Neural cell (in vitro differentiated cells): Measurements from ENCODE around the gene EHBP1. TPM values are rescaled to one million over a fixed set of nuclear protein-coding genes. Genes with fewer than 3 reads are reported as not detected.

Experiments used
- H2AFZ ChIP-seq: fragments of 200-600, 300-800 bp; sonication (generic), shearing (Covaris generic); 2 replicates; pipeline ENCODE4 v1.6.0; 2014; ENCODE audit warnings: low read depth, mild to moderate bottlenecking, antibody characterized with exemption, low read length, moderate library complexity
- H3F3A ChIP-seq: fragments of 200-600 bp; shearing (Covaris generic); 2 replicates; pipeline ENCODE4 v1.6.1; 2016; ENCODE audit warnings: mild to moderate bottlenecking, moderate library complexity, mixed read lengths, antibody characterized with exemption, low read length; ENCODE audit not compliant: insufficient read depth, poor library complexity, severe bottlenecking
- H3K27ac ChIP-seq: fragments of 200-600, 300-800 bp; sonication (generic), shearing (Covaris generic); 2 replicates; pipeline ENCODE4 v1.5.1; 2014; ENCODE audit warnings: mild to moderate bottlenecking, low read length, moderate library complexity
- H3K27me3 ChIP-seq: fragments of 300-800, 200-600 bp; sonication (generic), shearing (Covaris generic); 2 replicates; pipeline ENCODE4 v1.6.0; 2014; ENCODE audit warnings: mild to moderate bottlenecking, low read depth, low read length, moderate library complexity; ENCODE audit not compliant: insufficient read depth
- H3K36me3 ChIP-seq: fragments of 300-800, 200-600 bp; sonication (generic), shearing (Covaris generic); 2 replicates; pipeline ENCODE4 v1.5.1; 2014; ENCODE audit warnings: mild to moderate bottlenecking, antibody characterized with exemption, low read length, moderate library complexity; ENCODE audit not compliant: insufficient read depth
- H3K4me2 ChIP-seq: fragments of 300-800, 200-600 bp; sonication (generic), shearing (Covaris generic); 2 replicates; pipeline ENCODE4 v1.6.0; 2014; ENCODE audit warnings: mild to moderate bottlenecking, low read length
- H3K4me3 ChIP-seq: fragments of 300-800, 200-600 bp; sonication (generic), shearing (Covaris generic); 2 replicates; pipeline ENCODE4 v1.5.1; 2014; ENCODE audit warnings: mild to moderate bottlenecking, low read length, moderate library complexity
- H3K79me2 ChIP-seq: fragments of 200-600 bp; shearing (Covaris generic); replicated peaks from 2 replicates; pipeline ENCODE4 v1.6.0; 2014; ENCODE audit warnings: mild to moderate bottlenecking, low read length, moderate library complexity; ENCODE audit not compliant: insufficient read depth
- H3K9ac ChIP-seq: fragments of 300-800, 200-600 bp; sonication (generic), shearing (Covaris generic); 2 replicates; pipeline ENCODE4 v1.6.1; 2016; ENCODE audit warnings: mild to moderate bottlenecking, low read length, mixed read lengths
- H3K9me2 ChIP-seq: fragments of 200-600 bp; shearing (Covaris generic); 2 replicates; pipeline ENCODE4 v1.6.1; 2016; ENCODE audit warnings: mild to moderate bottlenecking, low read length, mixed read lengths; ENCODE audit not compliant: insufficient read depth
- H3K9me3 ChIP-seq: fragments of 200-600, 300-800 bp; sonication (generic), shearing (Covaris generic); 2 replicates; pipeline ENCODE4 v1.6.1; 2016; ENCODE audit warnings: mild to moderate bottlenecking, mixed run types, low read length, moderate library complexity, mixed read lengths
- H4K20me1 ChIP-seq: fragments of 200-600 bp; shearing (Covaris generic); 2 replicates; pipeline ENCODE4 v1.6.1; 2016; ENCODE audit warnings: mild to moderate bottlenecking, mixed run types; ENCODE audit not compliant: insufficient read depth
- EP300 ChIP-seq: fragments of 450-650 bp; conservative IDR thresholded peaks from 2 replicates; pipeline ENCODE4 v1.6.1; 2014; ENCODE audit warnings: antibody characterized with exemption, mild to moderate bottlenecking, moderate library complexity; ENCODE audit not compliant: poor library complexity, severe bottlenecking
- EZH2 ChIP-seq: fragments of 200-600, 300-800 bp; shearing (Covaris generic), sonication (generic); IDR thresholded peaks from 2 replicates; pipeline ENCODE4 v1.6.1; 2014; ENCODE audit warnings: antibody characterized with exemption, low read length, borderline replicate concordance, mild to moderate bottlenecking; ENCODE audit not compliant: insufficient read depth, poor library complexity, severe bottlenecking
- MXI1 ChIP-seq: fragments of 450-650 bp; conservative IDR thresholded peaks from 2 replicates; pipeline ENCODE4 v1.6.1; 2014; ENCODE audit warnings: antibody characterized with exemption, mild to moderate bottlenecking; ENCODE audit not compliant: poor library complexity, severe bottlenecking
- POLR2AphosphoS5 ChIP-seq: IDR thresholded peaks from 2 replicates; pipeline ENCODE4 v1.6.1; 2012
- RAD21 ChIP-seq: fragments of 450-650 bp; conservative IDR thresholded peaks from 2 replicates; pipeline ENCODE4 v1.6.1; 2014; ENCODE audit warnings: antibody characterized with exemption, mild to moderate bottlenecking, moderate library complexity
- REST ChIP-seq: IDR thresholded peaks from 2 replicates; pipeline ENCODE4 v1.6.1; 2012; ENCODE audit warnings: borderline replicate concordance
- SMC3 ChIP-seq: fragments of 450-650 bp; conservative IDR thresholded peaks from 2 replicates; pipeline ENCODE4 v1.6.1; 2014; ENCODE audit warnings: antibody characterized with exemption, mild to moderate bottlenecking, moderate library complexity; ENCODE audit not compliant: poor library complexity
- TAF1 ChIP-seq: IDR thresholded peaks from 2 replicates; pipeline ENCODE4 v1.6.1; 2012; ENCODE audit warnings: low read depth
- polyA plus RNA-seq: library from polyadenylated mRNA; depleted of rRNA; stranded (reverse); fragments of >200 nt; gene quantifications from 2 replicates; pipeline ENCODE4 v1.2.3, GENCODE V29; 2014

EHBP1 gene
- polyA plus RNA-seq, 1 donor from 2014 or later = 52.6 TPM

- Histone ChIP-seq H3K36me3 (no peaks in the 10 kb centered on the region), H3K79me2 (no peaks in the 10 kb centered on the region), H3F3A (no peaks in the 10 kb centered on the region), H3K9me3 (no peaks in the 10 kb centered on the region), H3K9ac (no peak overlapping the region), H3K4me3 (no peak overlapping the region), H3K4me2 (no peak overlapping the region), H4K20me1 (no peaks in the 10 kb centered on the region), H2AFZ (no peak overlapping the region), H3K27ac (no peak overlapping the region), H3K9me2 (no peaks in the 10 kb centered on the region), H3K27me3 (no peaks in the 10 kb centered on the region)
- TF ChIP-seq SMC3 (no peak), REST (no peak), EP300 (no peak), EZH2 (no peak)
Observed at GRCh38 chr2:63086687-63087086, 381.2 kb downstream of the EHBP1 start.

- no peaks in the 10 kb centered on the region for H3K79me2 ChIP-seq
- H3K27me3 ChIP-seq = no peaks in the 10 kb centered on the region
- H3K36me3 ChIP-seq = no peaks in the 10 kb centered on the region
- TF ChIP-seq POLR2AphosphoS5 (no peak), RAD21 (no peak), MXI1 (no peak), TAF1 (no peak), EP300 (no peak), REST (no peak)
- no peak overlapping the region for H3K4me2 ChIP-seq
- no peak overlapping the region for H2AFZ ChIP-seq
- H3K9me3 ChIP-seq = no peaks in the 10 kb centered on the region
- H3F3A ChIP-seq = no peaks in the 10 kb centered on the region
- no peaks in the 10 kb centered on the region for H4K20me1 ChIP-seq
- no peak overlapping the region for H3K4me3 ChIP-seq
- H3K9me2 ChIP-seq = no peaks in the 10 kb centered on the region
- no peak overlapping the region for H3K9ac ChIP-seq
- no peak overlapping the region for H3K27ac ChIP-seq
Observed at GRCh38 chr2:63092401-63092800, 386.9 kb downstream of the EHBP1 start.
